Suprapubic skin (tissue), 4 donors: ENCODE results near the gene FAM83B.
"Not testable (repeated sequence)": the region's sequence is repeated elsewhere in the genome, so short reads cannot be mapped to it uniquely, and the experiment has no call there.

Experiments used
- EP300 ChIP-seq: sonication (generic); formaldehyde crosslinking; IDR thresholded peaks from one replicate; pipeline ENCODE4 v1.6.1; 2017; ENCODE audit warnings: antibody characterized with exemption
- POLR2A ChIP-seq, 2 donors: fragments of 450-650 bp; IDR thresholded peaks; one replicate each; pipeline ENCODE4 v1.6.1; 2017; ENCODE audit warnings: antibody characterized with exemption in 2 of 2, mild to moderate bottlenecking in 2 of 2, moderate library complexity in 2 of 2
- POLR2AphosphoS5 ChIP-seq, 3 donors: sonication (generic); formaldehyde crosslinking; IDR thresholded peaks; one replicate each; pipeline ENCODE4 v1.6.1; 2017; ENCODE audit warnings: antibody characterized with exemption in 3 of 3
- TF ChIP-seq, protein P1 (sequence below), 2 donors: fragments of 200-600 bp in 1 of 2; fragments of 450-650 bp in 1 of 2; sonication (generic) in 1 of 2; IDR thresholded peaks; one replicate each; pipeline ENCODE4 v1.5.1; 2016 to 2019; ENCODE audit warnings: antibody characterized with exemption in 2 of 2, mild to moderate bottlenecking in 1 of 2, moderate library complexity in 1 of 2

DNA sequence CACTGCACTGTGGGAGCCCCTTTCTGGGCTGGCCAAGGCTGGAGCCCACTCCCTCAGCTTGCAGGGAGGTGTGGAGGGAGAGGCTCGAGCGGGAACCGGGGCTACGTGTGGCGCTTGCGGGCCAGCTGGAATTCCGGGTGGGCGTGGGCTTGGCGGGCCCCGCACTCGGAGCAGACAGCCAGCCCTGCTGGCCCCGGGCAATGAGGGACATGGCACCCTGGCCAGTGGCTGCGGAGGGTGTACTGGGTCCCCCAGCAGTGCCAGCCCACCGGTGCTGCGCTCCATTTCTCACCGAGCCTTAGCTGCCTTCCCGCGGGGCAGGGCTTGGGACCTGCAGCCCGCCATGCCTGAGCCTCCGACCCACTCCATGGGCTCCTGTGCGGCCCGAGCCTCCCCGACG, 132.6 kb downstream of the FAM83B start:
- not testable (repeated sequence) for TF ChIP-seq POLR2AphosphoS5 (IDR thresholded peaks at IDR 0.05); POLR2A (IDR thresholded peaks at IDR 0.05); EP300
- TF ChIP-seq, protein P1, sequence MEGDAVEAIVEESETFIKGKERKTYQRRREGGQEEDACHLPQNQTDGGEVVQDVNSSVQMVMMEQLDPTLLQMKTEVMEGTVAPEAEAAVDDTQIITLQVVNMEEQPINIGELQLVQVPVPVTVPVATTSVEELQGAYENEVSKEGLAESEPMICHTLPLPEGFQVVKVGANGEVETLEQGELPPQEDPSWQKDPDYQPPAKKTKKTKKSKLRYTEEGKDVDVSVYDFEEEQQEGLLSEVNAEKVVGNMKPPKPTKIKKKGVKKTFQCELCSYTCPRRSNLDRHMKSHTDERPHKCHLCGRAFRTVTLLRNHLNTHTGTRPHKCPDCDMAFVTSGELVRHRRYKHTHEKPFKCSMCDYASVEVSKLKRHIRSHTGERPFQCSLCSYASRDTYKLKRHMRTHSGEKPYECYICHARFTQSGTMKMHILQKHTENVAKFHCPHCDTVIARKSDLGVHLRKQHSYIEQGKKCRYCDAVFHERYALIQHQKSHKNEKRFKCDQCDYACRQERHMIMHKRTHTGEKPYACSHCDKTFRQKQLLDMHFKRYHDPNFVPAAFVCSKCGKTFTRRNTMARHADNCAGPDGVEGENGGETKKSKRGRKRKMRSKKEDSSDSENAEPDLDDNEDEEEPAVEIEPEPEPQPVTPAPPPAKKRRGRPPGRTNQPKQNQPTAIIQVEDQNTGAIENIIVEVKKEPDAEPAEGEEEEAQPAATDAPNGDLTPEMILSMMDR (IDR thresholded peaks at IDR 0.05): not testable (repeated sequence)
